IPS DF 4.7 (cell line): ENCODE data around the gene TNS2.

Experiments used
- DNase-seq: peaks from one replicate; pipeline ENCODE4 v3.0.0-alpha.2; 2013; ENCODE audit warnings: low spot score; ENCODE audit errors: extremely low read depth

TNS2 gene

GRCh38 chr12:53056296-53056695 is 6.4 kb downstream of the TNS2 start:
- no peak for DNase-seq

- no peak for DNase-seq
Observed at GRCh38 chr12:53056901-53057300, 7.0 kb downstream of the TNS2 start.

GRCh38 chr12:53057816-53058500 is 8.1 kb downstream of the TNS2 start:
- DNase-seq: no peak

GRCh38 chr12:53058674-53059433 is 9.0 kb downstream of the TNS2 start:
- DNase-seq: no peak

GRCh38 chr12:53059434-53060063 is 9.7 kb downstream of the TNS2 start:
- DNase-seq: no peak

GRCh38 chr12:53060064-53060720 is 10.3 kb downstream of the TNS2 start:
- DNase-seq: no peak

- no peak for DNase-seq
Observed at GRCh38 chr12:53060721-53061276, 10.9 kb downstream of the TNS2 start.

- DNase-seq: no peak
Observed at GRCh38 chr12:53061404-53062010, 11.6 kb downstream of the TNS2 start.

- DNase-seq: no peak
Observed at GRCh38 chr12:53062011-53062961, 12.4 kb downstream of the TNS2 start.

GRCh38 chr12:53062977-53063707 is 13.3 kb downstream of the TNS2 start:
- no peak for DNase-seq

- no peak for DNase-seq
Observed at GRCh38 chr12:53063708-53064612, 14.1 kb downstream of the TNS2 start.

GRCh38 chr12:53064613-53065436 is 15.0 kb downstream of the TNS2 start:
- DNase-seq: no peak

- no peak for DNase-seq
Observed at GRCh38 chr12:53065470-53065869, 15.6 kb downstream of the TNS2 start.

- no peak for DNase-seq
Observed at GRCh38 chr12:53065975-53066931, 16.4 kb downstream of the TNS2 start.

- no peak for DNase-seq
Observed at GRCh38 chr12:53067074-53067992, 17.5 kb downstream of the TNS2 start.
